Keratinocyte (primary cell): ENCODE data around the gene CDH10. TPM values are rescaled to one million over a fixed set of nuclear protein-coding genes. Genes with fewer than 3 reads are reported as not detected.

ENCODE experiments used
- DNase-seq: peaks from one replicate; pipeline ENCODE4 v3.0.0-alpha.2; 2011; ENCODE audit warnings: low read depth, missing footprints, low spot score
- FAIRE-seq: peaks from 2 replicates; lab custom pipeline; 2011; peaks lifted over from hg19 to GRCh38; lab: Jason Lieb, UNC
- H2AFZ ChIP-seq: 2 replicates; pipeline ENCODE4 v1.6.0; 2012; ENCODE audit warnings: low read length, control low read depth, inconsistent platforms; ENCODE audit not compliant: control insufficient read depth
- H3K27ac ChIP-seq: 2 replicates; pipeline ENCODE4 v1.5.1; 2011; ENCODE audit warnings: low read length; ENCODE audit not compliant: control insufficient read depth, insufficient read depth
- H3K27me3 ChIP-seq: 3 replicates; pipeline ENCODE4 v1.6.0; 2011; ENCODE audit warnings: low read length; ENCODE audit not compliant: control insufficient read depth, insufficient read depth; ENCODE audit errors: extremely low read depth
- H3K36me3 ChIP-seq, 2 experiments: 2 replicates in 1 of 2; 3 replicates in 1 of 2; pipeline ENCODE4 v1.5.1; 2011; ENCODE audit warnings: low read length in 2 of 2, mild to moderate bottlenecking in 1 of 2; ENCODE audit not compliant: control insufficient read depth in 2 of 2, insufficient read depth in 2 of 2; ENCODE audit errors: extremely low read depth in 1 of 2
- H3K4me1 ChIP-seq: 3 replicates; pipeline ENCODE4 v1.5.1; 2011; ENCODE audit warnings: low read length; ENCODE audit not compliant: control insufficient read depth, insufficient read depth; ENCODE audit errors: extremely low read depth
- H3K4me2 ChIP-seq: 3 replicates; pipeline ENCODE4 v1.6.0; 2011; ENCODE audit warnings: low read depth, low read length; ENCODE audit not compliant: control insufficient read depth, insufficient read depth; ENCODE audit errors: extremely low read depth
- H3K4me3 ChIP-seq, 3 experiments: fragments of 200-600 bp in 1 of 3; sonication (generic) in 1 of 3; 2 replicates in 2 of 3; 3 replicates in 1 of 3; pipeline ENCODE4 v1.5.1; 2011 to 2016; ENCODE audit warnings: low read length in 3 of 3, mild to moderate bottlenecking in 3 of 3, control low read depth in 2 of 3, inconsistent platforms in 1 of 3, low read depth in 1 of 3, mixed read lengths in 1 of 3, mixed run types in 1 of 3, moderate library complexity in 1 of 3; ENCODE audit not compliant: control insufficient read depth in 2 of 3, insufficient read depth in 2 of 3; ENCODE audit errors: extremely low read depth in 1 of 3
- H3K79me2 ChIP-seq: 2 replicates; pipeline ENCODE4 v1.6.0; 2012; ENCODE audit warnings: low read length; ENCODE audit not compliant: control insufficient read depth, insufficient read depth
- H3K9ac ChIP-seq: 3 replicates; pipeline ENCODE4 v1.6.0; 2011; ENCODE audit warnings: low read length; ENCODE audit not compliant: control insufficient read depth, insufficient read depth; ENCODE audit errors: extremely low read depth
- H3K9me1 ChIP-seq: 3 replicates; pipeline ENCODE4 v1.6.0; 2011; ENCODE audit warnings: low read length; ENCODE audit not compliant: control insufficient read depth, insufficient read depth; ENCODE audit errors: extremely low read depth
- H3K9me3 ChIP-seq: 2 replicates; pipeline ENCODE4 v1.5.1; 2012; ENCODE audit warnings: low read depth, low read length; ENCODE audit not compliant: control insufficient read depth
- H4K20me1 ChIP-seq: 3 replicates; pipeline ENCODE4 v1.6.0; 2011; ENCODE audit warnings: low read length; ENCODE audit not compliant: control insufficient read depth, insufficient read depth; ENCODE audit errors: extremely low read depth
- CTCF ChIP-seq, 3 experiments: IDR thresholded peaks in 1 of 3; conservative IDR thresholded peaks in 1 of 3; optimal IDR thresholded peaks in 1 of 3; 2 replicates in 2 of 3; 3 replicates in 1 of 3; pipeline versions ENCODE3 to v1.5.1; 2011; ENCODE audit warnings: low read length in 3 of 3, mild to moderate bottlenecking in 3 of 3, moderate library complexity in 2 of 3, control low read depth in 1 of 3, inconsistent platforms in 1 of 3; ENCODE audit not compliant: insufficient read depth in 2 of 3; ENCODE audit errors: extremely low read depth in 1 of 3
- EZH2 ChIP-seq: IDR thresholded peaks from one replicate; pipeline ENCODE4 v1.6.1; 2012; ENCODE audit warnings: inconsistent platforms, mild to moderate bottlenecking, low read length, moderate library complexity
- dilution Hi-C: fragments of 300-500 bp; cut with MboI; formaldehyde crosslinking; loops from one replicate; pipeline ENCODE4 v1.7.0; 2020; ENCODE audit warnings: low sequenced_read_pairs; ENCODE audit not compliant: extremely low pct_ligation_motif_present
- polyA plus RNA-seq, 5 experiments: library from polyadenylated mRNA; depleted of rRNA in 3 of 5; stranded (reverse) in 3 of 5; stranded (forward) in 1 of 5; unstranded in 1 of 5; fragments of >200 nt; gene quantifications; 1 replicate in 1 of 5; 2 replicates in 3 of 5; 3 replicates in 1 of 5; pipeline versions ENCODE4 v1.2.1 to v1.2.3, GENCODE V29; 2011 to 2012; ENCODE audit warnings: missing spikeins in 2 of 5, low read depth in 1 of 5, low replicate concordance in 1 of 5

CDH10 gene
- polyA plus RNA-seq, 1 donor (not counting 4 experiments of a cell fraction or from before 2014, with no cell fraction given) = 0.26 TPM

- Histone ChIP-seq H3K4me2 (no peak overlapping the region), H3K79me2 (no peaks in the 10 kb centered on the region), H2AFZ (no peak overlapping the region), H4K20me1 (no peaks in the 10 kb centered on the region), H3K9me1 (no peaks in the 10 kb centered on the region), H3K9ac (no peak overlapping the region), H3K4me3 (no peak overlapping the region), H3K27me3 (no peaks in the 10 kb centered on the region), H3K36me3 (no peaks in the 10 kb centered on the region), H3K4me1 (no peaks in the 10 kb centered on the region), H3K27ac (no peak overlapping the region), H3K9me3 (no peaks in the 10 kb centered on the region)
- DNase-seq (no peak), FAIRE-seq (no peak)
- dilution Hi-C loops = no loop called here
- TF ChIP-seq EZH2 = no peak
- no peak for TF ChIP-seq CTCF (optimal IDR thresholded peaks at IDR 0.05 in 1 of 3, IDR thresholded peaks at IDR 0.05 in 1 of 3, conservative IDR thresholded peaks at IDR 0.05 in 1 of 3; ENCODE audit: extremely low read depth in 1 of 3, insufficient read depth in 2 of 3, low read length in 3 of 3)
Observed at GRCh38 chr5:24591426-24591825, 53.4 kb downstream of the CDH10 start.

GRCh38 chr5:24589566-24589965, 55.2 kb downstream of the CDH10 start:
- DNase-seq = no peak
- dilution Hi-C loops = no loop called here
- FAIRE-seq = no peak
- Histone ChIP-seq H3K79me2 (no peaks in the 10 kb centered on the region), H4K20me1 (no peaks in the 10 kb centered on the region), H3K4me1 (no peaks in the 10 kb centered on the region), H3K27ac (no peak overlapping the region), H3K27me3 (no peaks in the 10 kb centered on the region), H3K4me2 (no peak overlapping the region), H3K9ac (no peak overlapping the region), H3K9me1 (no peaks in the 10 kb centered on the region), H2AFZ (no peak overlapping the region), H3K4me3 (no peak overlapping the region), H3K36me3 (no peaks in the 10 kb centered on the region), H3K9me3 (no peaks in the 10 kb centered on the region)
- TF ChIP-seq EZH2 (no peak), CTCF (optimal IDR thresholded peaks at IDR 0.05 in 1 of 3, IDR thresholded peaks at IDR 0.05 in 1 of 3, conservative IDR thresholded peaks at IDR 0.05 in 1 of 3; ENCODE audit: extremely low read depth in 1 of 3, insufficient read depth in 2 of 3, low read length in 3 of 3) (no peak)
